ENCODE data around the gene GOLGA2. TPM values are rescaled to one million over a fixed set of nuclear protein-coding genes. Genes with fewer than 3 reads are reported as not detected.

The GOLGA2 gene
- total RNA-seq, 1 experiment from 2014 or later, result 188 TPM

- Histone ChIP-seq H3K4me2 (peak overlapping the region; percentile 53), H3K79me2 (ENCODE audit: low read depth) (peaks cover 55% of the 10 kb centered on the region), H3K9me3 (ENCODE audit: insufficient read depth, low read depth) (no peaks in the 10 kb centered on the region), H3K27ac (peak overlapping the region; percentile 31), H3K9me2 (ENCODE audit: insufficient read depth) (no peaks in the 10 kb centered on the region), H3K4me3 (no peak overlapping the region), H3K36me3 (ENCODE audit: low read depth) (peaks cover 25% of the 10 kb centered on the region), H3K4me1 (replicated peaks; ENCODE audit: insufficient read depth) (peaks cover 38% of the 10 kb centered on the region), H2AFZ (no peak overlapping the region), H4K20me1 (ENCODE audit: insufficient read depth) (peaks cover 14% of the 10 kb centered on the region), H3F3A (ENCODE audit: insufficient read depth, low read depth) (peaks cover 30% of the 10 kb centered on the region), H3K27me3 (ENCODE audit: insufficient read depth, low read depth) (no peaks in the 10 kb centered on the region)
- intact Hi-C loops (cut with micrococcal nuclease; ENCODE audit: unreplicated experiment), result loop anchor here (1.0 kb wide), 1 partner anchor 94 kb away; no protein-coding TSS in a partner anchor
- POLR2A ChIA-PET (ENCODE audit: unreplicated experiment), result no interaction called here
- DNase-seq, result peak in 1 of 2 experiments; percentile 45
- TF ChIP-seq, protein P1, sequence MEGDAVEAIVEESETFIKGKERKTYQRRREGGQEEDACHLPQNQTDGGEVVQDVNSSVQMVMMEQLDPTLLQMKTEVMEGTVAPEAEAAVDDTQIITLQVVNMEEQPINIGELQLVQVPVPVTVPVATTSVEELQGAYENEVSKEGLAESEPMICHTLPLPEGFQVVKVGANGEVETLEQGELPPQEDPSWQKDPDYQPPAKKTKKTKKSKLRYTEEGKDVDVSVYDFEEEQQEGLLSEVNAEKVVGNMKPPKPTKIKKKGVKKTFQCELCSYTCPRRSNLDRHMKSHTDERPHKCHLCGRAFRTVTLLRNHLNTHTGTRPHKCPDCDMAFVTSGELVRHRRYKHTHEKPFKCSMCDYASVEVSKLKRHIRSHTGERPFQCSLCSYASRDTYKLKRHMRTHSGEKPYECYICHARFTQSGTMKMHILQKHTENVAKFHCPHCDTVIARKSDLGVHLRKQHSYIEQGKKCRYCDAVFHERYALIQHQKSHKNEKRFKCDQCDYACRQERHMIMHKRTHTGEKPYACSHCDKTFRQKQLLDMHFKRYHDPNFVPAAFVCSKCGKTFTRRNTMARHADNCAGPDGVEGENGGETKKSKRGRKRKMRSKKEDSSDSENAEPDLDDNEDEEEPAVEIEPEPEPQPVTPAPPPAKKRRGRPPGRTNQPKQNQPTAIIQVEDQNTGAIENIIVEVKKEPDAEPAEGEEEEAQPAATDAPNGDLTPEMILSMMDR (conservative IDR thresholded peaks at IDR 0.05), result no peak
- TF ChIP-seq EZH2 (IDR thresholded peaks at IDR 0.05; ENCODE audit: low read depth), result no peak
- CTCF ChIA-PET, result no interaction called here
- BruUV-seq (replicated peaks), result no TSS peak
These were observed 4.3 kb downstream of the GOLGA2 start for GRCh38 chr9:128271512-128271911.

- H3K9me3 ChIP-seq (ENCODE audit: insufficient read depth, low read depth), result no peaks in the 10 kb centered on the region
- peaks cover 30% of the 10 kb centered on the region for H3F3A ChIP-seq (ENCODE audit: insufficient read depth, low read depth)
- peak overlapping the region; percentile 53 for H3K4me2 ChIP-seq
- H2AFZ ChIP-seq, result no peak overlapping the region
- H3K4me1 ChIP-seq (replicated peaks; ENCODE audit: insufficient read depth), result peaks cover 38% of the 10 kb centered on the region
- no peak overlapping the region for H3K4me3 ChIP-seq
- H4K20me1 ChIP-seq (ENCODE audit: insufficient read depth), result peaks cover 14% of the 10 kb centered on the region
- peak; percentile 86 to 91 for DNase-seq
- CTCF ChIA-PET, result no interaction called here
- H3K79me2 ChIP-seq (ENCODE audit: low read depth), result peaks cover 51% of the 10 kb centered on the region
- POLR2A ChIA-PET (ENCODE audit: unreplicated experiment), result no interaction called here
- intact Hi-C loops (cut with micrococcal nuclease; ENCODE audit: unreplicated experiment), result loop anchor here (1.0 kb wide), 1 partner anchor 94 kb away; no protein-coding TSS in a partner anchor
- TF ChIP-seq, protein P1 (conservative IDR thresholded peaks at IDR 0.05), result no peak
- no peak for TF ChIP-seq EZH2 (IDR thresholded peaks at IDR 0.05; ENCODE audit: low read depth)
- H3K36me3 ChIP-seq (ENCODE audit: low read depth), result peaks cover 25% of the 10 kb centered on the region
- H3K9me2 ChIP-seq (ENCODE audit: insufficient read depth), result no peaks in the 10 kb centered on the region
- H3K27me3 ChIP-seq (ENCODE audit: insufficient read depth, low read depth), result no peaks in the 10 kb centered on the region
- H3K27ac ChIP-seq, result peak overlapping the region; percentile 31
- no TSS peak for BruUV-seq (replicated peaks)
These were observed 4.7 kb downstream of the GOLGA2 start for GRCh38 chr9:128271112-128271511.

DNA sequence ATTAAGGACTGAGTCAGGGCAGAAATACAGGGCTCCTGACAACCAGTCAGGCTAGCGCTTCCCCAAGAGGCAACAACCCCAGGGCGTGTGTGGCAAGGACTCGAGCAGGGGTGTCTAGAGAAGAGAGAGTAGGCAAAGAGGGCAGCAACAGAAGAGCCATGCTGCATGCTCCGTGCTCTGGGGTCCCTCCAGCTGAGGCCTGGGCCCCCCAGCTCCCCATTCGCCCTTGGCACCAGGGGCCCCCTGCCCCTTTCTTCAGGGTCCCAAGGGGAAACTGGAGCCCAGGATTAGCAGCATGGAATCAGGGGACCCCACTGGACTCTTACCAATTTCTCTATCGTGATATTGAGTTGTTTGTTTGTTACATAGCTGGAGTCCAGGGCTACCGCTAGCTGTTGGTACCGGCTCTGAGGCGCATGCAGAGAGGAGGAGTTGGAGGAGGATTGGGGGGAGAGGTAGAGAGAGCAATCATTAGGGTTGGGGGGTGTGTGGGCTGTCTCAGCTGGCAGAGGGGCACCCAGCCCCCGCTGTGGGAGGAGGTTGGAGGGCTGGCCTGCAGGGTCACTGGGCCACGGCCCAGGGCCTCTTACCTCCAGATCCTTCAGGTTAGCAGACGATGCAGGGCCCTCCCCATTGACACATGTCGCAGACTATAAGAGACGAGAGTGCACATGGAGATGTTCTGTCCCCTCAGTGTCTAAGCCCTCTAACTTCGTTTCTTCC is 8.8 kb downstream of the GOLGA2 start:
- Histone ChIP-seq H3K4me3 (no peak overlapping the region), H3K9me2 (ENCODE audit: insufficient read depth) (no peaks in the 10 kb centered on the region), H4K20me1 (ENCODE audit: insufficient read depth) (peaks cover 18% of the 10 kb centered on the region), H3K27me3 (ENCODE audit: insufficient read depth, low read depth) (no peaks in the 10 kb centered on the region), H3K4me2 (no peak overlapping the region), H3K36me3 (ENCODE audit: low read depth) (peaks cover 11% of the 10 kb centered on the region), H3K27ac (no peak overlapping the region), H3F3A (ENCODE audit: insufficient read depth, low read depth) (peaks cover 16% of the 10 kb centered on the region), H3K79me2 (ENCODE audit: low read depth) (0 out of 2 replicates have a peak, but pooled peaks cover 17% of the 10 kb centered on the region), H3K9me3 (ENCODE audit: insufficient read depth, low read depth) (no peaks in the 10 kb centered on the region), H3K4me1 (replicated peaks; ENCODE audit: insufficient read depth) (peaks cover 18% of the 10 kb centered on the region), H2AFZ (no peak overlapping the region)
- intact Hi-C loops (cut with micrococcal nuclease; ENCODE audit: unreplicated experiment), result no loop called here
- no peak for DNase-seq
- CTCF ChIA-PET, result interaction anchor here (0.6 kb wide), 1 partner anchor 162 kb away, joined by 5 read pairs; no protein-coding TSS in a partner anchor
- TF ChIP-seq EZH2 (IDR thresholded peaks at IDR 0.05; ENCODE audit: low read depth), result no peak
- TF ChIP-seq, protein P1 (conservative IDR thresholded peaks at IDR 0.05), result no peak
- BruUV-seq (replicated peaks), result no TSS peak
- POLR2A ChIA-PET (ENCODE audit: unreplicated experiment), result interaction anchor here (0.5 kb wide), 1 partner anchor 1961 kb away, joined by 5 read pairs; no protein-coding TSS in a partner anchor

Measured in PC-9 (cell line).